GM18873 (cell line): Measurements from ENCODE around the gene AIFM2.

Experiments
- ATAC-seq: cut with Tn5 transposase; IDR thresholded peaks from one replicate; pipeline ENCODE4 v1.9.1; 2021; ENCODE audit warnings: mild to moderate bottlenecking, moderate library complexity, moderate number of reproducible peaks; ENCODE audit not compliant: unreplicated experiment, low FRiP score

AIFM2 gene

DNA sequence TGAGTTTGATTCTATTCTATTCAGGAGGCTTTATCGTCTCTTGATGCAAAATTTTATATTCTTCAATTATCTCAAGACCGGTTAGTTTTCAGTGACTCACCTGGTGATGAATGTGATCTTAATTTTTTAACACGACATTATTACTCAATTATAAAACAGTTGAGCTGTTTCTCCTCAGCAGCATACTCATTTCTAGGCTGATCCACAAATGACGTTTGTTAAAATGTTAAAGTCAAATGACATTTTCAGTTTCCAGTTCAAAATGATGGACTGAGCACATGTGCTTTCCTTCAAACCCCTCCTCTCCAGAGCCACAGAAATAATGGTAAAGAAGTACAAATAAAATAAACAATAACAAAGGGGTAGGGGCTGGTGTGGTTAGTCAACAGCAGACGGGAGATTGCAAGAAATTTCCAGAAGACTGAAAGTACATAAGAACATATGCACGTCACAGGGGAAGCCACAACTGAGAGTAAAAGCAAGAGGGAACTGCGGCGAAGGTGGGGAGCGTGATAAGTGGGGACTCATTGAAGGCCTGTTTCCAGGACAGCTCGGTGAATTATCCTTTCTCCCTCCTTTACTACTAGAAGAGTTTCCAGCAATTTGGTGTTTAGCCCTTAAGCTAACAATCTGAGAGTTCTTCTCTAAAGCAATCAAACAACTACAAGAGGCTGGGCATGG is 69.1 kb downstream of the AIFM2 start:
- no peak for ATAC-seq
